GM23338 (cell line): ENCODE measurements around the gene UIMC1. TPM values are rescaled to one million over a fixed set of nuclear protein-coding genes. Genes with fewer than 3 reads are reported as not detected.

Source experiments
- ATAC-seq: fragments of 200-7000 bp; cut with Tn5 transposase; 3 replicates; pipeline ENCODE4 v1.9.1; 2020
- DNase-seq: peaks from one replicate; pipeline ENCODE4 v3.0.0-alpha.2; 2015; ENCODE audit warnings: low spot score
- H2AFZ ChIP-seq: fragments of 200-600 bp; sonication (generic); 2 replicates; pipeline ENCODE4 v1.8.0; 2016; ENCODE audit warnings: antibody characterized with exemption, mild to moderate bottlenecking, moderate library complexity
- H3F3A ChIP-seq: fragments of 200-600 bp; sonication (generic); replicated peaks from 2 replicates; pipeline ENCODE4 v1.8.0; 2017; ENCODE audit warnings: antibody characterized with exemption, mixed run types, low read depth
- H3K27ac ChIP-seq: fragments of 200-600 bp; sonication (generic); 2 replicates; pipeline ENCODE4 v1.6.1; 2016; ENCODE audit warnings: low read depth
- H3K27me3 ChIP-seq: fragments of 200-600 bp; sonication (generic); 2 replicates; pipeline ENCODE4 v1.8.0; 2016; ENCODE audit warnings: mild to moderate bottlenecking, mixed run types, moderate library complexity; ENCODE audit not compliant: insufficient read depth
- H3K36me3 ChIP-seq: fragments of 200-600 bp; sonication (generic); 2 replicates; pipeline ENCODE4 v1.8.0; 2016; ENCODE audit warnings: mild to moderate bottlenecking; ENCODE audit not compliant: insufficient read depth
- H3K4me1 ChIP-seq: fragments of 200-600 bp; sonication (generic); 2 replicates; pipeline ENCODE4 v1.8.0; 2016; ENCODE audit warnings: mild to moderate bottlenecking, moderate library complexity; ENCODE audit not compliant: insufficient read depth
- H3K4me2 ChIP-seq: fragments of 200-600 bp; sonication (generic); 2 replicates; pipeline ENCODE4 v1.7.1; 2017; ENCODE audit warnings: mixed run types
- H3K4me3 ChIP-seq: fragments of 200-600 bp; sonication (generic); 2 replicates; pipeline ENCODE4 v1.6.1; 2016; ENCODE audit warnings: mixed run types
- H3K79me2 ChIP-seq: fragments of 200-600 bp; sonication (generic); replicated peaks from 2 replicates; pipeline ENCODE4 v1.8.0; 2017; ENCODE audit warnings: mild to moderate bottlenecking; ENCODE audit not compliant: insufficient read depth
- H3K9me2 ChIP-seq: fragments of 200-600 bp; sonication (generic); 2 replicates; pipeline ENCODE4 v1.8.0; 2017; ENCODE audit not compliant: insufficient read depth
- H4K20me1 ChIP-seq: fragments of 200-600 bp; sonication (generic); replicated peaks from 2 replicates; pipeline ENCODE4 v1.8.0; 2017; ENCODE audit warnings: mild to moderate bottlenecking; ENCODE audit not compliant: insufficient read depth
- H3K27ac Mint-ChIP-seq: 2 replicates; pipeline ENCODE4 v1.8.0; 2020; ENCODE audit warnings: inconsistent platforms, mild to moderate bottlenecking, moderate library complexity, mixed read lengths
- H3K27me3 Mint-ChIP-seq: 3 replicates; pipeline ENCODE4 v1.8.0; 2022; ENCODE audit warnings: low read depth, mild to moderate bottlenecking, moderate library complexity, mixed read lengths, inconsistent platforms; ENCODE audit not compliant: insufficient read depth, poor library complexity
- H3K36me3 Mint-ChIP-seq: 3 replicates; pipeline ENCODE4 v1.8.0; 2021; ENCODE audit warnings: low read depth, mild to moderate bottlenecking, inconsistent platforms, moderate library complexity, mixed read lengths
- H3K4me1 Mint-ChIP-seq: 3 replicates; pipeline ENCODE4 v1.8.0; 2020; ENCODE audit warnings: mild to moderate bottlenecking, inconsistent platforms, mixed read lengths
- H3K4me3 Mint-ChIP-seq: 3 replicates; pipeline ENCODE4 v1.8.0; 2021; ENCODE audit warnings: moderate library complexity, mild to moderate bottlenecking, inconsistent platforms, mixed read lengths
- H3K9me3 Mint-ChIP-seq: 3 replicates; pipeline ENCODE4 v1.8.0; 2020; ENCODE audit warnings: moderate library complexity, mild to moderate bottlenecking, inconsistent platforms, mixed read lengths
- CREB1 ChIP-seq: fragments of 250-450 bp; sonication (Bioruptor Pico); IDR thresholded peaks from 2 replicates; pipeline ENCODE4 v1.5.0; 2020; ENCODE audit warnings: low read depth, mild to moderate bottlenecking, moderate library complexity
- CTCF ChIP-seq, 2 experiments: fragments of 200-600 bp in 1 of 2; sonication (generic) in 1 of 2; conservative IDR thresholded peaks; 2 replicates each; pipeline versions ENCODE4 v1.5.1 to v1.6.1; 2016 to 2017; ENCODE audit warnings: antibody characterized with exemption in 2 of 2, low read depth in 2 of 2, mild to moderate bottlenecking in 2 of 2, moderate library complexity in 1 of 2
- ETS1 ChIP-seq: IDR thresholded peaks from 2 replicates; pipeline ENCODE4 v1.6.1; 2016; ENCODE audit warnings: antibody characterized with exemption
- EZH2 ChIP-seq: fragments of 200-600 bp; sonication (generic); IDR thresholded peaks from one replicate; pipeline ENCODE4 v1.8.0; 2017; ENCODE audit warnings: antibody characterized with exemption, mild to moderate bottlenecking, low read depth; ENCODE audit not compliant: unreplicated experiment
- EZH2phosphoT487 ChIP-seq: fragments of 200-600 bp; sonication (generic); IDR thresholded peaks from one replicate; pipeline ENCODE4 v1.8.1; 2018; ENCODE audit warnings: antibody characterized with exemption; ENCODE audit not compliant: unreplicated experiment
- JUNB ChIP-seq: IDR thresholded peaks from one replicate; pipeline ENCODE4 v1.6.1; 2016; ENCODE audit warnings: antibody characterized with exemption; ENCODE audit not compliant: unreplicated experiment
- NANOG ChIP-seq: IDR thresholded peaks from 2 replicates; pipeline ENCODE4 v1.6.1; 2016; ENCODE audit warnings: antibody characterized with exemption, borderline replicate concordance
- POLR2AphosphoS5 ChIP-seq: IDR thresholded peaks from 2 replicates; pipeline ENCODE4 v1.6.1; 2016; ENCODE audit warnings: antibody characterized with exemption, low read depth
- REST ChIP-seq: IDR thresholded peaks from one replicate; pipeline ENCODE4 v1.6.1; 2018; ENCODE audit warnings: antibody characterized with exemption; ENCODE audit not compliant: unreplicated experiment
- STAT1 ChIP-seq: IDR thresholded peaks from one replicate; pipeline ENCODE4 v1.6.1; 2016; ENCODE audit warnings: antibody characterized with exemption; ENCODE audit not compliant: unreplicated experiment
- ZNF114 ChIP-seq: fragments of 250-450 bp; sonication (Bioruptor Pico); IDR thresholded peaks from 2 replicates; pipeline ENCODE4 v1.5.0; 2020; ENCODE audit warnings: mild to moderate bottlenecking, moderate library complexity
- ZNF331 ChIP-seq: fragments of 250-450 bp; sonication (Bioruptor Pico); IDR thresholded peaks from 2 replicates; pipeline ENCODE4 v1.5.0; 2020; ENCODE audit warnings: low read depth, mild to moderate bottlenecking, moderate library complexity
- ZNF462 ChIP-seq: fragments of 250-450 bp; sonication (Bioruptor Pico); IDR thresholded peaks from 2 replicates; pipeline ENCODE4 v1.5.0; 2020; ENCODE audit warnings: mild to moderate bottlenecking, moderate library complexity
- polyA plus RNA-seq: library from polyadenylated mRNA; unstranded; fragments of >200 nt; fragmentation: Nextera tagmentation; extraction: Ambion mirVana; gene quantifications from 2 replicates; pipeline ENCODE4 v1.2.1, GENCODE V29; 2016
- total RNA-seq: library from RNA; depleted of rRNA; stranded (reverse); fragments of >200 nt; shearing (Covaris generic); gene quantifications from 2 replicates; pipeline ENCODE4 v1.2.3, GENCODE V29; 2014

The UIMC1 gene
- total and polyA plus RNA-seq, 2 experiments from 2014 or later = 36.4 to 40.1 TPM

- no peak overlapping the region for H3K4me3 Mint-ChIP-seq
- peaks cover 22% of the 10 kb centered on the region for H3K9me3 Mint-ChIP-seq
- H3K27me3 Mint-ChIP-seq = peaks cover 2% of the 10 kb centered on the region
- peaks cover 6% of the 10 kb centered on the region; the same call in 1 of the 2 replicates for H3K36me3 ChIP-seq
- no peak overlapping the region for H3K4me2 ChIP-seq
- H3F3A ChIP-seq = no peaks in the 10 kb centered on the region
- ATAC-seq = no peak
- H3K79me2 ChIP-seq = peaks cover 99% of the 10 kb centered on the region
- H3K9me2 ChIP-seq = no peaks in the 10 kb centered on the region
- peaks cover 31% of the 10 kb centered on the region for H3K36me3 Mint-ChIP-seq
- H2AFZ ChIP-seq = no peak overlapping the region
- no peaks in the 10 kb centered on the region for H3K27me3 ChIP-seq
- H3K27ac ChIP-seq = no peak overlapping the region
- H3K4me1 ChIP-seq = no peaks in the 10 kb centered on the region
- H4K20me1 ChIP-seq = peaks cover 45% of the 10 kb centered on the region
- no peak overlapping the region for H3K27ac Mint-ChIP-seq
- no peaks in the 10 kb centered on the region for H3K4me1 Mint-ChIP-seq
- TF ChIP-seq ZNF462 (CRISPR knock-in tag) (no peak), ZNF114 (CRISPR knock-in tag) (no peak), POLR2AphosphoS5 (no peak), STAT1 (no peak), NANOG (no peak), CREB1 (CRISPR knock-in tag) (no peak), REST (no peak), ETS1 (no peak), EZH2phosphoT487 (no peak), EZH2 (no peak), CTCF (conservative IDR thresholded peaks at IDR 0.05; ENCODE audit: low read depth in 2 of 2) (no peak), JUNB (no peak), ZNF331 (CRISPR knock-in tag) (no peak)
- no peak overlapping the region for H3K4me3 ChIP-seq
- DNase-seq = no peak
Measured at GRCh38 chr5:176995122-176995490, 11.5 kb downstream of the UIMC1 start.
